Endometrium (tissue), 2 donors: Measurements from ENCODE around the gene KCNC4.

Experiments
- FAIRE-seq: peaks from 2 replicates; lab custom pipeline; 2012; peaks lifted over from hg19 to GRCh38; lab: Jason Lieb, UNC
- donor health status: control.
- donor health status: control.

Gene KCNC4

GRCh38 chr1:110212169-110213142 lies 2.3 kb downstream of the KCNC4 start:
- FAIRE-seq, result no peak

GRCh38 chr1:110213143-110213540 lies 3.0 kb downstream of the KCNC4 start:
- no peak for FAIRE-seq

GRCh38 chr1:110214454-110215404 lies 4.6 kb downstream of the KCNC4 start:
- FAIRE-seq, result no peak

- no peak for FAIRE-seq
Measured at GRCh38 chr1:110215621-110216515, 5.8 kb downstream of the KCNC4 start.

- FAIRE-seq, result no peak
Measured at GRCh38 chr1:110216844-110217444, 6.8 kb downstream of the KCNC4 start.

- no peak for FAIRE-seq
Measured at GRCh38 chr1:110218137-110218536, 8.0 kb downstream of the KCNC4 start.

- no peak for FAIRE-seq
Measured at GRCh38 chr1:110218739-110219138, 8.6 kb downstream of the KCNC4 start.

- no peak for FAIRE-seq
Measured at GRCh38 chr1:110220324-110220723, 10.2 kb downstream of the KCNC4 start.

GRCh38 chr1:110221119-110221518 lies 11.0 kb downstream of the KCNC4 start:
- no peak for FAIRE-seq

GRCh38 chr1:110223127-110223526 lies 13.0 kb downstream of the KCNC4 start:
- no peak for FAIRE-seq

GRCh38 chr1:110223581-110223980 lies 13.5 kb downstream of the KCNC4 start:
- no peak for FAIRE-seq

GRCh38 chr1:110224240-110224995 lies 14.3 kb downstream of the KCNC4 start:
- FAIRE-seq, result no peak

- no peak for FAIRE-seq
Measured at GRCh38 chr1:110225212-110225611, 15.1 kb downstream of the KCNC4 start.

GRCh38 chr1:110225756-110226404 lies 15.8 kb downstream of the KCNC4 start:
- no peak for FAIRE-seq

GRCh38 chr1:110227774-110228173 lies 17.7 kb downstream of the KCNC4 start:
- FAIRE-seq, result no peak

- no peak for FAIRE-seq
Measured at GRCh38 chr1:110228381-110228780, 18.3 kb downstream of the KCNC4 start.

- no peak for FAIRE-seq
Measured at GRCh38 chr1:110228869-110229268, 18.8 kb downstream of the KCNC4 start.

- no peak for FAIRE-seq
Measured at GRCh38 chr1:110229348-110230001, 19.4 kb downstream of the KCNC4 start.
